ENCODE measurements around the gene PIP4K2A. TPM values are rescaled to one million over a fixed set of nuclear protein-coding genes. Genes with fewer than 3 reads are reported as not detected.
"Not testable (repeated sequence)": the region's sequence is repeated elsewhere in the genome, so short reads cannot be mapped to it uniquely, and the experiment has no call there.

PIP4K2A gene
- total RNA-seq, 1 experiment from 2014 or later: 20.2 TPM

DNA sequence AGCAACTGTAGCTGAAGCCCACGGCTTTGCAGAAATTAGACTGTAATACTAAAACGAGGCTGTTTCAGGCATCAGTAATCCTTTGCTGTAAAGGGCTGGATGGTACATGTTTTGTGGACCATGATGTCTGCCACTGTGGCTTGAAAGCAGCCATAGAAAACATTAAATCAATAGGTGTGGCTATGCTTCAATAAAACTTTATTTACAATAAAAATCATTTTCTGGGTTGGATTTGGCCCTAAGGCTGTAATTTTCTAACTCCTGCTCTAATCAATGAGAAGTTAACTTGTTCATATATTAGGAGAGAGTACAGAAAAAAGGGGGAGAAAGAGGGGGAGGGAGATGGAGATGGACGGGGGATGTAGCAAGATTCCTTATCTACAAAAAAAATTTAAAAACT, 183.4 kb downstream of the PIP4K2A start:
- DNase-seq (no peak), ATAC-seq (no peak)
- intact Hi-C loops (cut with micrococcal nuclease): no loop called here
- H3K9ac ChIP-seq (ENCODE audit: low read length): no peak overlapping the region
- no TSS peak for BruUV-seq (replicated peaks)
- no peaks in the 10 kb centered on the region for H4K20me1 ChIP-seq (ENCODE audit: low read length)
- no peak overlapping the region for H3K27ac ChIP-seq (ENCODE audit: low read length)
- H3F3A ChIP-seq (ENCODE audit: low read length, unreplicated experiment): no peaks in the 10 kb centered on the region
- ChIA-PET POLR2A (ENCODE audit: unreplicated experiment) (no interaction called here), CTCF (no interaction called here)
- no peaks in the 10 kb centered on the region for H3K27me3 ChIP-seq (ENCODE audit: low read length)
- no peak overlapping the region for H3K4me3 ChIP-seq (ENCODE audit: low read length)
- TF ChIP-seq EZH2phosphoT487 (IDR thresholded peaks at IDR 0.05; ENCODE audit: borderline replicate concordance, low read length) (no peak), EZH2 (IDR thresholded peaks at IDR 0.05; ENCODE audit: low read length, unreplicated experiment) (no peak)
- TF ChIP-seq, protein P1, sequence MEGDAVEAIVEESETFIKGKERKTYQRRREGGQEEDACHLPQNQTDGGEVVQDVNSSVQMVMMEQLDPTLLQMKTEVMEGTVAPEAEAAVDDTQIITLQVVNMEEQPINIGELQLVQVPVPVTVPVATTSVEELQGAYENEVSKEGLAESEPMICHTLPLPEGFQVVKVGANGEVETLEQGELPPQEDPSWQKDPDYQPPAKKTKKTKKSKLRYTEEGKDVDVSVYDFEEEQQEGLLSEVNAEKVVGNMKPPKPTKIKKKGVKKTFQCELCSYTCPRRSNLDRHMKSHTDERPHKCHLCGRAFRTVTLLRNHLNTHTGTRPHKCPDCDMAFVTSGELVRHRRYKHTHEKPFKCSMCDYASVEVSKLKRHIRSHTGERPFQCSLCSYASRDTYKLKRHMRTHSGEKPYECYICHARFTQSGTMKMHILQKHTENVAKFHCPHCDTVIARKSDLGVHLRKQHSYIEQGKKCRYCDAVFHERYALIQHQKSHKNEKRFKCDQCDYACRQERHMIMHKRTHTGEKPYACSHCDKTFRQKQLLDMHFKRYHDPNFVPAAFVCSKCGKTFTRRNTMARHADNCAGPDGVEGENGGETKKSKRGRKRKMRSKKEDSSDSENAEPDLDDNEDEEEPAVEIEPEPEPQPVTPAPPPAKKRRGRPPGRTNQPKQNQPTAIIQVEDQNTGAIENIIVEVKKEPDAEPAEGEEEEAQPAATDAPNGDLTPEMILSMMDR (conservative IDR thresholded peaks at IDR 0.05; ENCODE audit: low read depth, low read length): no peak
- H3K4me1 ChIP-seq (ENCODE audit: insufficient read depth, low read length): peaks cover 10% of the 10 kb centered on the region
- no peaks in the 10 kb centered on the region for H3K9me3 ChIP-seq (ENCODE audit: low read length)
- no peaks in the 10 kb centered on the region for H3K36me3 ChIP-seq (ENCODE audit: low read depth, low read length)
- H3K79me2 ChIP-seq (ENCODE audit: low read length): no peaks in the 10 kb centered on the region
- no peak overlapping the region for H2AFZ ChIP-seq (ENCODE audit: low read length)
- H3K4me2 ChIP-seq (ENCODE audit: low read length): no peak overlapping the region
- no peaks in the 10 kb centered on the region for H3K9me2 ChIP-seq (replicated peaks; ENCODE audit: low read length)

DNA sequence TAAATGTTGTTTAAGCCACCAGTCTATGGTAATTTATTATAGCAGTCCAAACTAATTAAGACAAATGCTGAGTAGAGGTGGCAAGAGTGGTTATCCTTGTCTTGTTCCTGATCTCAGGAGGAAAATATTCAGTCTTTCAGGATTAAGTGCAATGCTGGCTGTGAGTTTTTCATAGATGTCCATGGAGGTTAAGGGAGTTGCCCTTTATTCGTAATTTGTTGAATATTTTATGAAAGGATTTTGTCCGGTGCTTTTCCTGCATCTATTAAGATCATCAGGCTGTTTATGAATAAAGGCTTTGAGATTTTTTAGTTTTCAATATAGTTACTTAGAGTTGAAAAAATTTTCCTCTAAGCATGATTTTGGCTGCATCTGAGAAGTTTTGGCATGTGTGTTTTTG, 186.9 kb downstream of the PIP4K2A start:
- no peaks in the 10 kb centered on the region for H3K4me1 ChIP-seq (ENCODE audit: insufficient read depth, low read length)
- no peaks in the 10 kb centered on the region for H3K9me2 ChIP-seq (replicated peaks; ENCODE audit: low read length)
- no peaks in the 10 kb centered on the region for H3K36me3 ChIP-seq (ENCODE audit: low read depth, low read length)
- H3K4me2 ChIP-seq (ENCODE audit: low read length): no peak overlapping the region
- H3K9ac ChIP-seq (ENCODE audit: low read length): no peak overlapping the region
- no peaks in the 10 kb centered on the region for H3K27me3 ChIP-seq (ENCODE audit: low read length)
- no TSS peak for BruUV-seq (replicated peaks)
- no peak overlapping the region for H3K4me3 ChIP-seq (ENCODE audit: low read length)
- no peaks in the 10 kb centered on the region for H4K20me1 ChIP-seq (ENCODE audit: low read length)
- DNase-seq: no peak
- no peaks in the 10 kb centered on the region for H3K9me3 ChIP-seq (ENCODE audit: low read length)
- no peak overlapping the region for H3K27ac ChIP-seq (ENCODE audit: low read length)
- H3K79me2 ChIP-seq (ENCODE audit: low read length): no peaks in the 10 kb centered on the region
- no peak for ATAC-seq
- CTCF ChIA-PET: no interaction called here
- TF ChIP-seq EZH2 (IDR thresholded peaks at IDR 0.05; ENCODE audit: low read length, unreplicated experiment) (no peak), EZH2phosphoT487 (IDR thresholded peaks at IDR 0.05; ENCODE audit: borderline replicate concordance, low read length) (no peak)
- TF ChIP-seq, protein P1 (conservative IDR thresholded peaks at IDR 0.05; ENCODE audit: low read depth, low read length): no peak
- no peak overlapping the region for H2AFZ ChIP-seq (ENCODE audit: low read length)
- no peaks in the 10 kb centered on the region for H3F3A ChIP-seq (ENCODE audit: low read length, unreplicated experiment)
- POLR2A ChIA-PET (ENCODE audit: unreplicated experiment): no interaction called here
- intact Hi-C loops (cut with micrococcal nuclease): no loop called here

DNA sequence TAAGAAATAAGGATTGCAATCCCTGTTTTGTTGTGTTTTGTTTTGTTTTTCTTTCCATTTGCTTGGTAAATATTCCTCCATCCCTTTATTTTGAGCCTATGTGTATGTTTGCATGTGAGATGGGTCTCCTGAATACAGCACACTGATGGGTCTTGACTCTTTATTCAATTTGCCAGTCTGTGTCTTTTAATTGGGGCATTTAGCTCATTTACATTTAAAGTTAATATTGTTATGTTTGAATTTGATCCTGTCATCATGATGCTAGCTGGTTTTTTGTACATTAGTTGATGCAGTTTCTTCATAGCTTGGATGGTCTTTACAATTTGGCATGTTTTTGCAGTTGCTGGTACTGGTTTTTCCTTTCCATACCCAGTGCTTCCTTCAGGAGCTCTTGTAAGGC, 190.0 kb downstream of the PIP4K2A start:
- DNase-seq; ATAC-seq; H3F3A ChIP-seq (ENCODE audit: low read length, unreplicated experiment); H3K27ac ChIP-seq (ENCODE audit: low read length); H4K20me1 ChIP-seq (ENCODE audit: low read length); H3K4me2 ChIP-seq (ENCODE audit: low read length); H3K4me1 ChIP-seq (ENCODE audit: insufficient read depth, low read length); H3K36me3 ChIP-seq (ENCODE audit: low read depth, low read length); H3K27me3 ChIP-seq (ENCODE audit: low read length); POLR2A ChIA-PET (ENCODE audit: unreplicated experiment); H2AFZ ChIP-seq (ENCODE audit: low read length); intact Hi-C loops (cut with micrococcal nuclease); BruUV-seq (replicated peaks); H3K9me3 ChIP-seq (ENCODE audit: low read length); H3K9ac ChIP-seq (ENCODE audit: low read length); H3K9me2 ChIP-seq (replicated peaks; ENCODE audit: low read length); H3K4me3 ChIP-seq (ENCODE audit: low read length); CTCF ChIA-PET; H3K79me2 ChIP-seq (ENCODE audit: low read length): not testable (repeated sequence)

DNA sequence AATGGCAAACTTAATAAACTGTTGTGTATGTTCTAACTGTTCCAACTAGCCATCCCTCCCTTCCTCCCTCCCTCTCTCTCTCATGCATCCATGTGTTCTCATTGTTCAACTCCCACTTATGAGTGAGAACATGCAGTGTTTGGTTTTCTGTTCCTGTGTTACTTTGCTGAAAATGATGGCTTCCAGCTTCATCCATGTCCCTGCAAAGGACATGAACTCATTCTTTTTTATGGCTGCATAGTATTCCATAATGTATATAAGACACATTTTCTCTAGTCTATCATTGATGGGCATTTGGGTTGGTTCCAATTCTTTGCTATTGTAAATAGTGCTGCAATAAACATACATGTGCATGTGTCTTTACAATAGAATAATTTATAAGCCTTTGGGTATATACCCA, 193.7 kb downstream of the PIP4K2A start:
- H3K9ac ChIP-seq (ENCODE audit: low read length); H3K4me3 ChIP-seq (ENCODE audit: low read length); H3K4me1 ChIP-seq (ENCODE audit: insufficient read depth, low read length); CTCF ChIA-PET; H3K4me2 ChIP-seq (ENCODE audit: low read length); POLR2A ChIA-PET (ENCODE audit: unreplicated experiment); DNase-seq; H3K36me3 ChIP-seq (ENCODE audit: low read depth, low read length); BruUV-seq (replicated peaks); H3K9me3 ChIP-seq (ENCODE audit: low read length); H3K79me2 ChIP-seq (ENCODE audit: low read length); H2AFZ ChIP-seq (ENCODE audit: low read length); H3K27ac ChIP-seq (ENCODE audit: low read length); H3F3A ChIP-seq (ENCODE audit: low read length, unreplicated experiment); ATAC-seq; H3K9me2 ChIP-seq (replicated peaks; ENCODE audit: low read length); intact Hi-C loops (cut with micrococcal nuclease); H4K20me1 ChIP-seq (ENCODE audit: low read length); H3K27me3 ChIP-seq (ENCODE audit: low read length): not testable (repeated sequence)

Data from PC-3 (cell line).